NCI-H82 (cell line): Measurements from ENCODE around the gene BTBD2.
"Not testable (repeated sequence)": the region's sequence is repeated elsewhere in the genome, so short reads cannot be mapped to it uniquely, and the experiment has no call there.

Experiments used
- DNase-seq: peaks from one replicate; lab custom pipeline; 2025; lab: John Stamatoyannopoulos, UW

Gene BTBD2

GRCh38 chr19:2014131-2014571, 1.4 kb downstream of the BTBD2 start:
- DNase-seq, result no peak

DNA sequence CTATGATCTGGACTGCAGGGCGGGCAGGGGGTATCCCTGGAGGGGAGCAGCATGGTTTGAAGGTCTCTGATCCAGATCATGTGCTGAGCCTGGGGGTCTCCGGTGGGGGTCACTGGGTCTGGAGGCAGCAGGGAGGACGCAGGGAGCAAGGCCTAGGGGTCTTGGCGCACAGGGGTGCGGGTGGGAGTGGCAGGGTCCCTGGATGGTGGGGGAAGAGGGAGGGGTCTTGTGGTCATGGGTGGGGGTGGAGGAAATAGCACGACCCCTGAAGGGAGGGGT, 1.9 kb downstream of the BTBD2 start:
- no peak for DNase-seq

GRCh38 chr19:2012941-2013682, 2.4 kb downstream of the BTBD2 start:
- no peak for DNase-seq

DNA sequence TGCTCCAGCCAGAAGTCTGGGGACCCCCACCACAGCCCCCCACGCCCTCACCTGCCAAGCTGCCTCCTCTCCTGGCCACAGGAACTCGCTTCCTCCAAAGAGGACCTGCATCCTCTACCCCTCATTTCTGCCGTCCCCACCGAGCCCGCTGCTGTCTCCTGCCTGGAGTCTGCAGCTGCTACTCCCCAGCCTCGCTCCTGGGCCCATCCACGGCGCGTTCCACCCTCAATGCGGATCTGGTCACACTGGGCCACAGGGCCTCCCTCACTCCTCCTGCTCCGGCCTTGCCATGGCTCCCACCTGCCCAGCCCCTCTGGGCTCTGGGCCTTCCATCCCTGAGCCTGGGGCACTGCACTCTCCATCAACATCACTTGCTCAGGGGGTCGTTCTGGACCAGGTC, 4.3 kb downstream of the BTBD2 start:
- DNase-seq, result no peak

DNA sequence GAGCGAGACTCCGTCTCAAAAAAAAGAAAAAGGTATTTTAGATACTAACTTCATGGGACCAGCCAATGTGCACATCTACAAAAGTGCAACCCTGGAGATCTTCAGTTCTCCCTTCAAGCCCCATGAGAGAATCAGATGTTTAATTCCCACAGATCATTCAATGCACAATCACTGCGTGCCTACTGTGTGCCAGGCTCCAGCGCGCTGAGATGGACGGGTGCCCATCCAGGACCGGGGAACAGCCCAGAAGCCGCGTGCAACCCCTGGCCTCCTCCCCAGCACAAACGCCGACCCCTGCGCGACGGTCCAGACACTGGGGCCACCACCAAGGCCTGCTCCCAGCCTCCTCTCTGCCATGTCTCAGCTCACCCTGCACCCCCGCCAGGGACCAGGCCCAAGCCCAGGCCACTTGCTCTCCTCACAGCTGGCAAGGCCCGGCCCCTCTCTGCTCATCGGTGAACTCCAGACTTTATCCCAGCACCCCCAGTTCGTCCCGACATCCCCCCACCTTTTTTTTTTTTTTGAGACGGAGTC, 5.3 kb downstream of the BTBD2 start:
- DNase-seq, result no peak

DNA sequence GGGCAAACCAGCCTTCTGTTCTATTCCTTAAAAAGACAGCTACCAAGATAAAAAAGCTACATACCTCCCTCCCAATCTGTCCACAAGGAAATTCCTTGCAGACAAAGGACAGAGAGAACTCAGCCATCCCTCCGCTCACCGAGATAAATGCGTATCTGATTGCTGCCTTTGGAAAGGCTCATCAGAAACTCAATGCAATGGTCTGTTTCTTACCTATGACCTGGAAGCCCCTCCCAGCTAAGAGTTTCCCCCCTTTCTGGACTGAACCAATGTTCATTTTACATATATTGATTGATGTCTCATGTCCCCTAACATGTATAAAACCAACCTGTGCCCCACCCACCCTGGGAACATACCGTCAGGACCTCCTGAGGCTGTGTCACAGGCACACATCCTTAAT, 11.6 kb downstream of the BTBD2 start:
- no peak for DNase-seq

GRCh38 chr19:1999856-2000515, 15.5 kb downstream of the BTBD2 start:
- DNase-seq, result no peak

DNA sequence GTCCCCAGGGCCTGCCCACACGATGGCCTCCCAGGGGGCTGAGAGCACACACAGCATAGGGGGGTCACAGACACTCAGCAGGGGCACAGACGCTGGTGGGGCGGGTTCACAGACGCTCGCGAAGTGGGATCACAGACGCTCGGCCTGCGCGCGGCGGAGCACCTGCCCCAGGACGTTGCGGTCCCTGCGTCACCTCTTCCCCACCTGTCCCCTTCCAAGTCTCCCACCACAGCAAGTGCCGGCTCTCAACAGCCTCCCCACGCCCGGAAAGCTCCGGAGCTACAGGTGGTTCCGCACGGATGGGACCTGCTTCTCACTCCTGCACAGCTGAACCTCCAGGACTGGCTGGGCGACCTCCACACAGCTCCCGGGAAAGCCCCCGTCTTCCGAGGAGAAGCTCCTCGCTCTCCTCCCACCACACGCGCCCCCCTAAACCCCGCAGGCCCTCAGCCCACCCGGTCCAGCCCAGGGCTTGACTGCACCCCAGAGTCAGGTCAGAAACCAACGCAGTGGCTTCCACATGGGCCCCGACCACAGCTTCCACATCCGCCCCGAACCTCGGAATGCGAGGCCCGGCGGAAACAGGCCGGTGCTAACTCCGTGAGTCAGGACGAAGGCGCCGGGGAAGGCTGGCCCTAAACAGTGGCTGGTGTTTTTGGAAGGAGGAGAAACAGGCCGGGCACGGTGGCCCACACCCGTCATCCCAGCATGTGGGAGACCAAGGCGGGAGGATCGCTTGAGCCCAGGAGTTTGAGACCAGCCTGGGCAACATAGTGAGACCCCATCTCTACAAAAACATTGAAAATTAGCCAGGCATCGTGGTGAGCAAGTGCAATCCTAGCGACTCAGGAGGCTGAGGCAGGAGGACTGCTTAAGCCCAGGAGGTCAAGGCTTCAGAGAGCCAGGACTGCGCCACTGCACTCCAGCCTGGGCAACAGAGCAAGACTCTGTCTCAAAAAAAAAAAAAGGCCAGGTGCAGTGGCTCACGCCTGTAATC, 16.5 kb downstream of the BTBD2 start:
- DNase-seq, result no peak

- no peak for DNase-seq
Observed at GRCh38 chr19:1997353-1998233, 17.9 kb downstream of the BTBD2 start.

DNA sequence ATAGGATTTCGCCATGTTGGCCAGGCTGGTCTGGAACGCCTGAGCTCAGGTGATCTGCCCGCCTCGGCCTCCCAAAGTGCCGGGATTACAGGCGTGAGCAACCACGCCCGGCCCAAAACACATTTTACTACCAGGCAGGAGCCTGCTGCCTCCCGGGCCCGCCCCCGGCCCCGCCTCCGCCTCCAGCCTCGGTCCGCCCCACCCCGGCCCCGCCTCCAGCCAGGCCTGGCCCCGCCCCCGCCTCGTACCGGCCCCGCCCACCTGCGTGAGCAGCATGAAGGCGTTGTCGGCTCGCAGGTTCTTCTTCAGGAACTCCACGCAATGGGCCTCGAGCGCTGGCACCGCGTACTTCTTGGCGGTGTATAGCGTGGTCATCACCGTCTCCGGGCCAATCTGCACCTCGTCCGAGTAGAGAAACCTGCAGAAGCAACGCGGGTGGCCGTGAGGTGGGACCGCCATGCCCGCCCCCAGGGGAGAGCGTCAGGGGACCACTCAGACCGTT, 22.7 kb downstream of the BTBD2 start:
- no peak for DNase-seq

GRCh38 chr19:1991018-1991913, 24.2 kb downstream of the BTBD2 start:
- no peak for DNase-seq

GRCh38 chr19:1990230-1991017, 25.1 kb downstream of the BTBD2 start:
- DNase-seq, result no peak

DNA sequence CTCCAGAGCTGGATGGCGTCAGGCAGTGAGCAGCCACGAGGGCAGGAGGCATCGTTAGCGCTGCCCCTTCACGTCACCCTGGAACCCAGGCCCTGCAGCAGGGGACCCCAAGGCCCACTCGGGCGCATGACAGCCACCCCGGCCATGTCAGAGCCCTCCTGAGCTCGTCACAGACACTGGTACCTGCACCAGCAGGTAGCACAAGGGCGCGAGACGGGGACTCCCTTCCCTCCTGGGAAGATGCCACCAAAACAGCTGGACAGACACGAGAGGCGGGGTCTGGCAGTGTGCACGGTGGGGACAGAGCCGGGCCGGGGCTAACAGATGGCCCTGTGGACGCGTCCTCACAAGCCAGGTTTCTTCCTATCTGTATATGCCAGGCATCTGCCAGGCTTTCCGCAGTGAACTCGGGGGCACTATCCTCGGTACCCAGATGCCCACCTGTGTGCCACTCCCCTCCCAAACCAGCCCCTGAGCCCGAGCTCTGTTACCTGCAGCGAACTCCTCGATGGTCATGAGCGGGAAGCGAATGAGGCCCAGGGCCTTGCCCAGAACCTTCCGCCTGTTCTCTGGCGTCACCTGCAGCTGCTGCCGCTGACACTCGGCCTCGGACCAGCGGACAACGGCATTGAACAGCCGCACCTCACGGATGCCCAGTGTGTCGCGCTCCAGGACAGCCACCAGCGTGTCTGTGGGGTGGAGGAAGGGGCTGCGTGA, 25.8 kb downstream of the BTBD2 start:
- DNase-seq, result no peak

DNA sequence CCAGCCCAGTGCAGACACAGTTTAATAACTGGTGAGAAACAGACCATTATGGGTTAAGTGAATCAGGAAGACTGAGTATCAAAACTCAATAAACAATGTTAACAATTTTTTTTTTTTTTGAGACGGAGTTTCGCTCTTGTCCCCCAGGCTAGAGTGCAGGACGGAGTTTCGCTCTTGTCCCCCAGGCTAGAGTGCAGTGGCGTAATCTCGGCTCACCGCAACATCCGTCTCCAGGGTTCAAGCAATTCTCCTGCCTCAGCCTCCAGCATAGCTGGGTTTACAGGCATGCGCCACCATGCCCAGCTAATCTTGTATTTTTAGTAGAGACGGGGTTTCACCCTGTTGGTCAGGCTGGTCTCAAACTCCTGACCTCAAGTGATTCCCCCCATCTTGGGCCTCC, 27.1 kb downstream of the BTBD2 start:
- DNase-seq, result not testable (repeated sequence)

DNA sequence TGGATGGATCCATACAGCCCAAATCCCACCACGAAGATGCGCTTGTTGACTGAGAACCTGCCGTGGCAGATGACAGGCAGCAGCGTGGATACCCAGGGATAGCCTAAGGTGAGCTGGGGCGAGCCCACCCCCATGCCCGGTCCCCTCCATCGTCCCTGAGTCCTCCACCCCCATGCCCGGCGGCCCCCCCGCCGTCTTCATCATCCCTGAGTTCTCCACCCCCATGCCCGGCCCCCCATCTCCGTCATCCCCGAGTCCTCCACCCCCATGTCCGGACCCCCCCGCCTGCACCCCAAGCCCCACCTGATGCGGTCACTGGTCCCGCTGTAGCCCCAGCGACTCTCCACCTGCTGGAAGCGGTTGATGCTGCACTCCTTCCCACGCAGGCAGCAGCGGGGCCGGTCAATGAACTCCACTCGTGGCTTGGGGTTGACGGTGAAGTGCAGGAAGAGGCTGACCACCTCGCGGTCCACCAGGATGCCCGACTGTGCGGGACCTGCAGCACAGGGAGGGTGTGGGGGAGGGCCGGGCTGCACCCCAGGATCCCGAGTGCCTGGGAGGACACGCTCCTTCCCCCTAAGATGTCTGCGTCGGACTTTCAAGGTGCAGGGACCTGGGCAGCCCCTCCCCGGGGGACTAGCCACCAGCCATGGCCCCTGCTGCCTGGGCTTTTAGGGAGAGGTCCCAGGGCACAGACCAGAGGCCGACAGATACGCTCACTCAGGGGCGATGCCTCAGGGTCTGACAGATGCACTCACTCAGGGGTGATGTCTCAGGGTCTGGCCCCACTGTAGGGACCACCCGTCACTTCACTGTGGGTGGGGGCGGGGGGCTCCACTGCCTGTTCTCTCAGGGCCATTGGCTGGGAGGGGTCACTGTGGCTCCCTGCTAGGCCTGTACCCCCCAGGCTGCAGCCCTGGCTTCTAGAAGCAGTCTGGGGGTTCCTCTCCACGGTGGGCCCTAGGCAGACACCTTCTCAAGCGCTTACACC, 28.0 kb downstream of the BTBD2 start:
- no peak for DNase-seq

DNA sequence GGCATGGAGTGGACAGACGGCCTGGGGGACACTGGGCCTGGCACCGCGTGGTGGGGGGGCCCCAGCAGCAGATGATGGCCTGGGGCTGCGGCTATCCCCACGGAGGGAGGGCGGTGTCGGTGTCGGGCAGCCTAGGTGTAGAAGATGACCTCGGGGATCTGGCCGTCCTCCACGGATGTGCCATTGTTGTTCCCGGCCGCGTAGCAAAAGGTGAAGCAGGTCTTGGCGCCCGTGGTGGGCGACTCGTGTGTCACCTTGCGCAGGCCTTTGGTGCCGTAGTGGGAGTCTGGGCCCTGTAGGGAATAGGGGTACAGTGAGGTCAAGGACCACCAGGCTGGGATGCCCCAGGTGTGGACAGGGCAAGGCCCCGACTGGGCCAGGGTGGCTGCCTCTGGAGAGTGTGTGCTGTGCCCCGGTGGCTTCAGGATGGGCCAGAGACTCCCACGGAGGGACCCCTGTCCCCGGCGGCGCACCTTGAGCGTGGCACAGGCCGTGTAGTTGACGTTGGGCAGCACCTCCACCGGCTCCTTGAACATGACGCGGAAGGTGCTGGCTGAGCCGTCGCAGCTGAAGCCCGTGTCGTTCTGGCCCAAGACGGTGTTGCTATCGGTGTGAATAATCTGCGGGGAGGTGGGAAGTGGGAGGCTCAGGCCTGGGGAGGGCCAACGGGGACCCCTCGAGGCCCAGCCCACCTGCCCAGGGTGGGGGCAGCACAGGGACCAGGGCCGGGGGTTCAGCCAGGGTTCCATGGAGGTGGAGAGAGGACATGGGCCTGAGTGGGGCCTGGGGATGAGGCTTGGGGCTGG, 29.0 kb downstream of the BTBD2 start:
- no peak for DNase-seq
